HK-2 (cell line): ENCODE measurements around the gene HRAS.
"Not testable (repeated sequence)": the region's sequence is repeated elsewhere in the genome, so short reads cannot be mapped to it uniquely, and the experiment has no call there.

ENCODE experiments used
- DNase-seq: peaks from one replicate; pipeline ENCODE4 v3.0.0-alpha.2; 2018; ENCODE audit not compliant: unreplicated experiment

The HRAS gene

GRCh38 chr11:532986-533585 is 2.3 kb downstream of the HRAS start:
- no peak for DNase-seq

DNA sequence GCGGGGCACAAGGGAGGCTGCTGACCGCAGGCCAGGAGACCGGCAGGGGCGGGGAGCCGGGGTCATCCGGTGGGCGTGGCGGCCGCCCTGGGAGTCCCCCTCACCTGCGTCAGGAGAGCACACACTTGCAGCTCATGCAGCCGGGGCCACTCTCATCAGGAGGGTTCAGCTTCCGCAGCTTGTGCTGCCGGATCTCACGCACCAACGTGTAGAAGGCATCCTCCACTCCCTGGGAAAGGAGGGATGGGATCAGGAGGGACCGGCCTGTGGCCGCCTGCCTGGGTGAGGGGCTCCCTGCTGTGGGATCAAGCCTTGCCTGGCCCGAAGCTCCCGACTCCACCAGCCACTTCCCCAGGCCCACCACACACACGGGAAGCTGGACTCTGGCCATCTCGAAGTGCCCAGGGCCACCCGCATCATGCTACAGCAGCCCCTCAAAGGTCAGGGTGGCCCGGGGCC is 2.8 kb downstream of the HRAS start:
- no peak for DNase-seq

GRCh38 chr11:531919-532526 is 3.4 kb downstream of the HRAS start:
- DNase-seq, result no peak

- no peak for DNase-seq
Measured at GRCh38 chr11:530960-531831, 4.2 kb downstream of the HRAS start.

DNA sequence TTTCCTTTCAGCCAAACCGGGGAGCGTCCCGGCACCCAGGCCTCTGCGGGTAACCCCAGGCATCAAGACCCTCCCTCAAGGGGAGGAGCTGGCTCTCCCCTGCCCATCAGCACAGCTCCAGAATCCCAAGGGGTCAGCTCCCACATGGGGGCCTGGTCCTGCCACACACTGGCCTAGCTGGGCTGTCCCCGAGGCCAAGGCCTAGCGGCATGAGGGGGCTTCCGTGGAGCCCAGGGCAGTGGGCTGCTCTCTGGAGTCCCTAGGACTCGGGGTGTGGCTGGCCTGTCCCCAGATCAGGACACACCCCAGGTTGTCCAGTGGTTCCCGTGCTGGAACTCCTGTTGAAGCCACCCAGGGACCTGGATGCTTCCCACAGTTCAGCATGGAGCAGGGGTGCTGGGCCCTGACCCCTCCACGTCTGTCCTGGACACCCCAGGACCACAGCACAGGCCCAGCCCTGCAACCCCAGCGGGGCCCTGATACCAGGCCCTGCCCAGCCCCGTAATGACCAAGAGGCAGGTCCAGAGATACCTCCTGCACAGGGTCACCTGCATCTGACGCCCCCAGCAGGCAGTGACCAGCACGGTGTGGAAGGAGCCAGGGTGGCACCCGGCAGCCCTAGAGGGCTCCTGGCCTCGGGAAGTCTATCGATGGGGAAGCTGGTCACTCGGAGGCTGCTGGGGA is 5.5 kb downstream of the HRAS start:
- DNase-seq, result no peak

DNA sequence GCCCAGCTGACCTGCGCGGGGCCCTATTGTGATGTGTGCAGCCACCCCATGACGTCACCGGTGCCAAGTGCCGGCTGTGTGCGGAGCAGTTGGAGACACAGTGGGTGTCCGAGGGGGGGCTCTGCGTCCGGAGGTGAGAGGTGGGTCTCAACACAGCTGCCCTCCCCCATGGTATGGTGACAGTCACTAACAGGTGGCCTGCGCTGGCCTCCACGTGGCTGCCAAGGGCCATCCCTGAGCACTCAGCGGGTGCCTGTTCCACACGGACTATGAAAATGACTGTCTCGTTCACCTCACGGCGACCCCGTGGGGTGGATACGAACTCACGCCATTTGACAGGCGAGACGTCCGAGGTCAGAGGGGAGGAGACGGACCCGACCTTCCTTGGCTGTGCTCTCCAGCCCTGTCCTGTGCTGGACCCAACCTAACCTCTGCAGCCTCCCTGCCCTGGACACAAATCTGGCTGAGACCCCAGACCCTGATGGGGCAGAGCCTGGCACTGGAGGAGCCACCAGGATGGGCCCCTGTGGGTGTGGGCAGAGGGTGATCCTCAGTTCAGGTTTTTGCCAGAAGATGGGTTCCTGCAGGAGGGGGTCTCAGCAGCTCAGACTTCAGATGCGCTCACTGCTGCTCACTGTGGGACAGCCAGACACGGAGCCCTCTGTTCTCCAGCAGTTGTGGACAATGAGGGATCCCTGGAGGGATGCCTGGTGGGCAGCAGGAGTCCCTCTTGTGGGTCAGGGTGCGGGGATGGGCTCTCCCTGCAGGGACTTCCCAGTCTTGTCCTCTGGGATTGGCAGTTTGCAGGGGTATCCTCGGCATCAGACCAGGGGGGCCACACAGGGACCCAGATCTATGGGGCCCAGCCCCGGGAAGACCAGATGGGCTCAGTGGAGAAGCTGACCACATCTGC is 6.3 kb downstream of the HRAS start:
- DNase-seq, result no peak

DNA sequence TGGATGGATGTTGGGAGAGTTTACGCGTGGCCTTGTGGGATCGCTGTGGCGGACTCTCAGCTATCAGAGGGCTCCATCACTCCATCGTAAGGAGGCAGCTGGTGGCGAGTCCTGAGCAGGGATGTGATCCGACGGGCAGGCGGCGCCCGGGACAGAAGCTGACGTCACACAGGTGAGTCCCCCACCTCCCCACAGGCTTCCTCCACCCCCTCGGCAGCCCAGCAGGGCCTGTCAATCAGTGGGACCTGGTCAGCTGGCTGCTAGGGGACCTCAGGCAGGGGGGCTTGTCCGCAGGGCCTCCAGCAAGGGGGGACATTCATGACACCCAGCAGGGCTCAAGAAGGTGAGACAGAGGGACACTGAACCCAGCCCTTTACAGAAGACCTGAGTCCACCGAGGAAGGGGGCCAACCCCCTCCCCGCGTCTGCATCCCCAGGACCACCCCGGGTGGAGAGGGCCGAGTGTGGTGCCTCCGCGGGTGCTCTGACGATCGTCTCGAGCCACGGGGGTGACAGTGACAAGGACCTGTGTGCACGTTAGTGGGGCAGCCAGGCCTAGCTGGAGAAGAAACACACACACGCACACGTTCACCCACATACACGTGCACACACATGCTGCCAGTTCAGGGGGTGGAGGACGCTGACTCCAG is 7.1 kb downstream of the HRAS start:
- no peak for DNase-seq

DNA sequence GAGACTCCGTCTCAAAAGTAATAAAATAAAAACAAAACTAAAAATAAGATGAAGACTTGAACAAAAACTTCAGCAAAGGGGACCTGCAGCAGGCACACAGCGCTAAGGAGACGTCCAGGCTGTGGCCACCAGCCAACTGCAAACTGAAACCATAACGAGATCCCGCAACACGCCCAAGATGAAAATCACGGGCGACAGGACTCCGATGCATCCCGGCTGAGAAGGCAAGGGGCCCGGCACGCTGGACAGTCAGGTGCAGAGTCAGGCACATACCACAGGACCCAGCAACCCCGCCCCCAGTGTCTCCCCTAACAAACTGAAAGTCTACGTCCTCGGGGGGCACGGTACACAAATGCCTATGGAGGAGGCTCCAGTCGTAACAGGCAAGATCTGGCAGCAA is 9.2 kb downstream of the HRAS start:
- no peak for DNase-seq

GRCh38 chr11:521177-521688 is 14.1 kb downstream of the HRAS start:
- no peak for DNase-seq

- no peak for DNase-seq
Measured at GRCh38 chr11:520428-521176, 14.8 kb downstream of the HRAS start.

DNA sequence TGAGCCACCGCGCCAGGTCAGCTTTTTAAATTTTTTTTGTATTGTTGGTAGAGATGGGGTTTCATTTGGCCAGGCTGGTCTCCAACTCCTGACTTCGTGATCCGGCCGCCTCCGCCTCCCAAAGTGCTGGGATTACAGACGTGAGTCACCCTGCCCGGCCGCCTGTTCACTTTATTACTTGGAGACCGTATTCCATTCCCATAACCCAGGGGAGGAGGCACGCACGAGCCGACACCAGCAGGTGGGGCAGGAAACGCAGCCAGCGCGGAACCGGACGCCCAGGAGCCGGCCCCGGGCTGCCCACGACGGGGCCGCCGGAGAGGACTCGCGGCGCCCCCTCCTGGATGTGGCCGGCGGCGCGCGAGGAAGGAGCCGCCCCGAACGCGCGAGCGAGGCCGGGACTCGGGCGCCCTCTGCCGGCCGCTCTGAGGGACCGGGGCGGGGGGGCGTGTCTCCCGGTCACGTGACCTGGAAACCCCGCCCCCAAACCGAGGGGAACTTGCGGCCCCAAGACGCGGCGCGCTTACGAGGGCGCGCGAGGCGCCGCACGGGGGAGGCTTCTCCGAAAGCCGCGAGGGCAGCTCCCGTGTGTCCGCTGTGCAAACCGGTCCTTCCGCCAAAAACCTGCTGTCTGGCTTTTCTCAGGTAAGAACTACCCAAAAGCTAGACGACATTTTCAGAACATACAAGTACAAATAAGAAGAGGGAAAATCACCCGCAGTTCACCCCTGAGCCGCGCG is 16.7 kb downstream of the HRAS start:
- DNase-seq, result no peak

GRCh38 chr11:516918-517685 is 18.3 kb downstream of the HRAS start:
- DNase-seq, result not testable (repeated sequence)

GRCh38 chr11:516400-516799 is 19.0 kb downstream of the HRAS start:
- DNase-seq, result no peak

DNA sequence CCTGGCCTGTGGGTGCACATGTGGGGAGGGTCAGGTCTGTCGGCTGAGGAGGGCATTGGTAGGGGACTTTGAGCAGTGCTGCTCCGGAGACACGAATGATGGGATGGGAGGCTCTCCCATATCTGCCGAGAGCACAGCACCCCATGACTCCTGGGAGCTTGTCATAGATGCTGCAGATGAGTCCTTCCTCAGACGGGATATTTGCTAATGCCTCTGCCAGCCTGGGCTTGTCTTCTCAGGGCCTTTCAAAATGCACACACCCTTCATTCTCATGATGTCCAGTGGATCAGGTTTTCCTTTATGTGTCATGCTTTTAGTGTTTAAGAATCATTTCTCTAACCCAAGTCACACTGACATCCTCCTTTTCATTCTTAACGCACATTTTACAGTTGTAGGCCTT is 20.2 kb downstream of the HRAS start:
- DNase-seq, result no peak

DNA sequence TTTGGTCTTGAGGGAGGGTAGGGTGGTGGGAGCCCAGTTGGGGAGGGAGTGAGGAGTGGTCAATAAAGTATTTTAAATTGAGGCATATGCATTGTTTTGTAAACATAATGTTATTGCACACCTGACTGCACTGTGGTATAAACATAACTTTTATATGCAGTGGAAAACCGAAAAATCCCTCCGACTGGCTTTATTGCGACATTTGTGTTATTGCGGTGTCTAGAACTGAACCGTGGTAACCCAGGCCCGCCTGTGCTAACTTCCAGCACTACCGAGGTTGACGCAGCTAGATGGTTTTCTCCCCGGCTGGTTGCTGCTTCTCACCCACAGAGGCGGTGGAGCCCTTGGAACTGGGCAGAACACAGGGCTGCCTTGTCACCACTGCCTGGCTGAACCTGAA is 20.8 kb downstream of the HRAS start:
- no peak for DNase-seq

GRCh38 chr11:512761-513595 is 22.4 kb downstream of the HRAS start:
- DNase-seq, result no peak

- DNase-seq, result no peak
Measured at GRCh38 chr11:508956-509355, 26.4 kb downstream of the HRAS start.
